ENCODE data around the gene TBC1D4.

DNA sequence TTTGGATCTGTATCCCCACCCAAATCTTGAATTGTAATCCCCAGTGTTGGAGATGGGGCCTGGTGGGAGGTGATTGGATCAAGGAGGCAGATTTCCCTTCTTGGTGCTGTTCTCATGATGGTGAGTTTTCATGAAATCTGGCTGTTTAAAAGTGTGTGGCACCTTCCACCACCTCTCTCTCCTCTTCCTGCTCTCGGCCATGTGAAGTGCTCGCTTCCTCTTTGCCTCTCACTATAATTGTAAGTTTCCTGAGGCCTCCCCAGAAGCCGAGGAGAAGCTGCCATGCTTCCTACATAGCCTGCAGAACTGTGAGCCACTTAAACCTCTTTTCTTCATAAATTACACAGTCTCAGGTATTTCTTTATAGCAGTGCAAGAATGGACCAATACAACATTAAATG, 40.0 kb upstream of the TBC1D4 start:
- TF ChIP-seq EZH2 (IDR thresholded peaks at IDR 0.05; ENCODE audit: insufficient read depth, poor library complexity, severe bottlenecking) (no peak), EZH2phosphoT487 (IDR thresholded peaks at IDR 0.05; ENCODE audit: insufficient read depth, low read depth) (no peak)

Measured in GM23248 (cell line).